Endothelial cell of umbilical vein (primary cell): ENCODE measurements around the gene RAPGEF6. TPM values are rescaled to one million over a fixed set of nuclear protein-coding genes. Genes with fewer than 3 reads are reported as not detected.

Source experiments
- BruUV-seq: library from RNA; stranded (reverse); fragments of 400-500 nt; replicated peaks from 2 replicates; lab custom pipeline; 2021; lab: Mats Ljungman, UMichigan
- CTCF ChIA-PET: fragments of 300-600, 350-600 bp; sonication (Branson Sonifier 250); formaldehyde crosslinking; loops from one replicate; lab custom pipeline; 2021; ENCODE audit warnings: antibody characterized with exemption, inconsistent platforms; lab: Charles Lee
- POLR2A ChIA-PET: fragments of 300-600, 350-600 bp; sonication (Branson Sonifier 250); formaldehyde crosslinking; loops from one replicate; lab custom pipeline; 2021; ENCODE audit warnings: antibody characterized with exemption, inconsistent platforms; lab: Charles Lee
- DNase-seq: peaks from one replicate; pipeline ENCODE4 v3.0.0-alpha.2; 2011; ENCODE audit warnings: low read depth, low spot score
- FAIRE-seq: peaks from 2 replicates; lab custom pipeline; 2011; peaks lifted over from hg19 to GRCh38; lab: Jason Lieb, UNC
- H2AFZ ChIP-seq: 2 replicates; pipeline ENCODE4 v1.6.0; 2012; ENCODE audit warnings: low read depth, low read length, control low read depth, inconsistent platforms
- H3K27ac ChIP-seq: 2 replicates; pipeline ENCODE4 v1.5.1; 2011; ENCODE audit warnings: low read depth, mild to moderate bottlenecking, control low read depth, low read length, moderate library complexity; ENCODE audit not compliant: insufficient read depth
- H3K27me3 ChIP-seq, 2 experiments: 2 replicates each; pipeline versions ENCODE4 v1.6.0 to v1.6.1; 2011; ENCODE audit warnings: low read length in 2 of 2, mixed read lengths in 1 of 2; ENCODE audit not compliant: control insufficient read depth in 2 of 2, insufficient read depth in 2 of 2
- H3K36me3 ChIP-seq, 2 experiments: 2 replicates in 1 of 2; 3 replicates in 1 of 2; pipeline ENCODE4 v1.5.1; 2011; ENCODE audit warnings: low read length in 2 of 2, mild to moderate bottlenecking in 1 of 2, moderate library complexity in 1 of 2; ENCODE audit not compliant: control insufficient read depth in 2 of 2, insufficient read depth in 2 of 2; ENCODE audit errors: extremely low read depth in 1 of 2
- H3K4me1 ChIP-seq: 3 replicates; pipeline ENCODE4 v1.5.1; 2011; ENCODE audit warnings: mild to moderate bottlenecking, low read length; ENCODE audit not compliant: control insufficient read depth, insufficient read depth; ENCODE audit errors: extremely low read depth
- H3K4me2 ChIP-seq: 2 replicates; pipeline ENCODE4 v1.6.1; 2011; ENCODE audit warnings: low read length, control low read depth, mixed read lengths; ENCODE audit not compliant: insufficient read depth
- H3K4me3 ChIP-seq, 3 experiments: fragments of 200-600 bp in 1 of 3; sonication (generic), shearing (Covaris generic) in 1 of 3; replicated peaks in 1 of 3; 2 replicates each; pipeline ENCODE4 v1.5.1; 2011 to 2016; ENCODE audit warnings: control low read depth in 3 of 3, low read length in 3 of 3, mild to moderate bottlenecking in 2 of 3, inconsistent platforms in 1 of 3, low read depth in 1 of 3, moderate library complexity in 1 of 3; ENCODE audit not compliant: insufficient read depth in 1 of 3
- H3K79me2 ChIP-seq: 2 replicates; pipeline ENCODE4 v1.6.0; 2012; ENCODE audit warnings: low read length, inconsistent platforms; ENCODE audit not compliant: control insufficient read depth, insufficient read depth
- H3K9ac ChIP-seq: replicated peaks from 2 replicates; pipeline ENCODE3; 2011; ENCODE audit warnings: low read length, control low read depth; ENCODE audit not compliant: insufficient read depth; ENCODE audit errors: extremely low read depth
- H3K9me1 ChIP-seq: replicated peaks from 3 replicates; pipeline ENCODE4 v1.6.0; 2011; ENCODE audit warnings: mild to moderate bottlenecking, low read length; ENCODE audit not compliant: control insufficient read depth, insufficient read depth; ENCODE audit errors: extremely low read depth
- H3K9me3 ChIP-seq: replicated peaks from 2 replicates; pipeline ENCODE4 v1.5.1; 2012; ENCODE audit warnings: low read length, inconsistent platforms; ENCODE audit not compliant: control insufficient read depth, insufficient read depth
- H4K20me1 ChIP-seq: replicated peaks from 2 replicates; pipeline ENCODE3; 2011; ENCODE audit warnings: mild to moderate bottlenecking, low read length; ENCODE audit not compliant: control insufficient read depth, insufficient read depth; ENCODE audit errors: extremely low read depth
- EZH2 ChIP-seq: IDR thresholded peaks from 2 replicates; pipeline ENCODE4 v1.6.1; 2012; ENCODE audit warnings: borderline replicate concordance, low read depth, mild to moderate bottlenecking, moderate library complexity, low read length, inconsistent platforms; ENCODE audit not compliant: severe bottlenecking
- GATA2 ChIP-seq: IDR thresholded peaks from 2 replicates; pipeline ENCODE4 v1.7.0; 2011; ENCODE audit warnings: low read depth, mild to moderate bottlenecking, moderate library complexity, mixed read lengths, low read length; ENCODE audit not compliant: insufficient read length, insufficient read depth
- JUN ChIP-seq: IDR thresholded peaks from 2 replicates; pipeline ENCODE4 v1.6.1; 2011; ENCODE audit warnings: borderline replicate concordance, low read depth; ENCODE audit not compliant: insufficient read length, insufficient read depth
- MYC ChIP-seq: IDR thresholded peaks from one replicate; pipeline ENCODE4 v1.6.1; 2011; ENCODE audit warnings: mild to moderate bottlenecking, low read depth, low read length
- POLR2A ChIP-seq: IDR thresholded peaks from 2 replicates; pipeline ENCODE4 v1.6.1; 2012; ENCODE audit warnings: low read depth, mild to moderate bottlenecking, control low read depth, low read length
- POLR2AphosphoS5 ChIP-seq: IDR thresholded peaks from 2 replicates; pipeline ENCODE4 v1.6.1; 2012; ENCODE audit warnings: low read depth, mild to moderate bottlenecking, control low read depth, low read length, moderate library complexity; ENCODE audit not compliant: insufficient read depth
- dilution Hi-C: fragments of 300-500 bp; cut with MboI; formaldehyde crosslinking; loops from one replicate; pipeline ENCODE4 v1.15.0; 2019; ENCODE audit warnings: low sequenced_read_pairs; ENCODE audit not compliant: extremely low pct_ligation_motif_present
- intact Hi-C: fragments of 100-400 bp; cut with micrococcal nuclease; formaldehyde crosslinking; loops from one replicate; pipeline ENCODE4 v1.10.0; 2022
- polyA plus RNA-seq, 4 experiments: library from polyadenylated mRNA; depleted of rRNA in 3 of 4; stranded (reverse) in 3 of 4; unstranded in 1 of 4; fragments of >200 nt; gene quantifications; 2 replicates each; pipeline versions ENCODE4 v1.2.1 to v1.2.3, GENCODE V29; 2011 to 2012; ENCODE audit warnings: missing spikeins in 1 of 4
- total RNA-seq: library from RNA; stranded (reverse); gene quantifications from 2 replicates; pipeline ENCODE4 v1.2.3, GENCODE V29; 2021
- TF ChIP-seq, protein P1 (sequence below), 2 donors: IDR thresholded peaks; 1 replicate in 1 of 2; 2 replicates in 1 of 2; pipeline ENCODE4 v1.5.1; 2011; ENCODE audit warnings: low read length in 2 of 2, mild to moderate bottlenecking in 2 of 2, moderate library complexity in 2 of 2, control low read depth in 1 of 2, inconsistent platforms in 1 of 2, low read depth in 1 of 2; ENCODE audit not compliant: insufficient read depth in 1 of 2; ENCODE audit errors: extremely low read depth in 1 of 2
- TF ChIP-seq, protein P2 (sequence below): IDR thresholded peaks from 2 replicates; pipeline ENCODE4 v1.6.1; 2011; ENCODE audit not compliant: insufficient read depth, insufficient read length

RAPGEF6 gene
- total and polyA plus RNA-seq, 2 donors (not counting 3 experiments of a cell fraction or from before 2014, with no cell fraction given): 3.5 to 17.5 TPM

DNA sequence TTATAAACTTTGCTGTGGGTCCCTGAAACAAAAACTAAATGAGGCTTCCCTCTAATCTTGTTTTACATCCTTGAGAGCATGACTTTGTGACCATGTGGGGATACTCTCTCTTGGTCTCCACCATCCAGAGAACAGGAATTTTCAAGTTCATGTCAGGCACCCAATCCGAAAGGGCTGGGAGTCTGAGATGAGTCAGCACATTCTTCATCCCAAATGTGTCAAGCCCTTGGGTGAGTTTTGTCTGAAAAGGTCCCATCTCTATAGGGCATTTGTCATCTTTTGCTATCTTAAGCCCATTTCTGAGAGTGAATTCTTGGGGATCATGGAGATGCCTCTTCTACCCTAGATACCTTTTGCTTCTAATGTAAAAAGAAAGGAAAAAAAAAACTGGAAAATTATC, 26.9 kb upstream of the RAPGEF6 start:
- peaks cover 3 to 11% of the 10 kb centered on the region in 2 experiments for H3K36me3 ChIP-seq
- no peaks in the 10 kb centered on the region for H3K9me3 ChIP-seq
- dilution Hi-C loops: no loop called here
- no peak overlapping the region for H3K4me2 ChIP-seq
- ChIA-PET CTCF (no interaction called here), POLR2A (no interaction called here)
- TF ChIP-seq MYC (no peak), POLR2A (no peak), EZH2 (no peak), GATA2 (no peak), POLR2AphosphoS5 (no peak), JUN (no peak)
- TF ChIP-seq, protein P1, sequence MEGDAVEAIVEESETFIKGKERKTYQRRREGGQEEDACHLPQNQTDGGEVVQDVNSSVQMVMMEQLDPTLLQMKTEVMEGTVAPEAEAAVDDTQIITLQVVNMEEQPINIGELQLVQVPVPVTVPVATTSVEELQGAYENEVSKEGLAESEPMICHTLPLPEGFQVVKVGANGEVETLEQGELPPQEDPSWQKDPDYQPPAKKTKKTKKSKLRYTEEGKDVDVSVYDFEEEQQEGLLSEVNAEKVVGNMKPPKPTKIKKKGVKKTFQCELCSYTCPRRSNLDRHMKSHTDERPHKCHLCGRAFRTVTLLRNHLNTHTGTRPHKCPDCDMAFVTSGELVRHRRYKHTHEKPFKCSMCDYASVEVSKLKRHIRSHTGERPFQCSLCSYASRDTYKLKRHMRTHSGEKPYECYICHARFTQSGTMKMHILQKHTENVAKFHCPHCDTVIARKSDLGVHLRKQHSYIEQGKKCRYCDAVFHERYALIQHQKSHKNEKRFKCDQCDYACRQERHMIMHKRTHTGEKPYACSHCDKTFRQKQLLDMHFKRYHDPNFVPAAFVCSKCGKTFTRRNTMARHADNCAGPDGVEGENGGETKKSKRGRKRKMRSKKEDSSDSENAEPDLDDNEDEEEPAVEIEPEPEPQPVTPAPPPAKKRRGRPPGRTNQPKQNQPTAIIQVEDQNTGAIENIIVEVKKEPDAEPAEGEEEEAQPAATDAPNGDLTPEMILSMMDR (IDR thresholded peaks at IDR 0.05; ENCODE audit: extremely low read depth in 1 of 2, insufficient read depth in 1 of 2, low read depth in 1 of 2, low read length in 2 of 2): no peak
- TF ChIP-seq, protein P2, sequence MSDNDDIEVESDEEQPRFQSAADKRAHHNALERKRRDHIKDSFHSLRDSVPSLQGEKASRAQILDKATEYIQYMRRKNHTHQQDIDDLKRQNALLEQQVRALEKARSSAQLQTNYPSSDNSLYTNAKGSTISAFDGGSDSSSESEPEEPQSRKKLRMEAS: no peak
- intact Hi-C loops: no loop called here
- H3K9me1 ChIP-seq: no peaks in the 10 kb centered on the region
- no peaks in the 10 kb centered on the region for H3K4me1 ChIP-seq
- H4K20me1 ChIP-seq: no peaks in the 10 kb centered on the region
- no peaks in the 10 kb centered on the region for H3K79me2 ChIP-seq
- FAIRE-seq (no peak), DNase-seq (no peak)
- no peak overlapping the region for H2AFZ ChIP-seq
- H3K27ac ChIP-seq: no peak overlapping the region
- no peak overlapping the region for H3K4me3 ChIP-seq
- no peaks in the 10 kb centered on the region for H3K27me3 ChIP-seq
- BruUV-seq: no TSS peak
- no peak overlapping the region for H3K9ac ChIP-seq
